ENCODE results near the gene PCCB.
"Not testable (repeated sequence)": the region's sequence is repeated elsewhere in the genome, so short reads cannot be mapped to it uniquely, and the experiment has no call there.

Gene PCCB

DNA sequence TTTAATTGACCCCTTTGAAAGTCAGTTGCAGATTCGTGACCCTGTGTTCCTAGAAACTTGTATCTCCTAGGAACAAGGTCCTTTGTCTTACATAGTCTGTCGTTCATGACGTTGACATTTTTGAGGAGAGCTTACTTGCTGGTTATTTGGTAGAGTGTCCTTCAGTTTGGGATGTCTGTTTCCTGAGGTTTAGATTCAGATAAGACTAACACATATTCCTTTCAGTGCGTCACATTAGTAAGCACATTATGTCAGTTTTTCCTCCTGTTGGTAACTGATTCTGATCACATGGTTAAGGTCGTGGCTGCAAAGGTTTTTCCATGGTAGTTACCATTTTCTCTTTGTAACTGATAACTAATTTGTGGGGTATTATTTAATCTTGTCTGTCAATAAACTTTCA is 80.8 kb downstream of the PCCB start:
- no peak for DNase-seq

DNA sequence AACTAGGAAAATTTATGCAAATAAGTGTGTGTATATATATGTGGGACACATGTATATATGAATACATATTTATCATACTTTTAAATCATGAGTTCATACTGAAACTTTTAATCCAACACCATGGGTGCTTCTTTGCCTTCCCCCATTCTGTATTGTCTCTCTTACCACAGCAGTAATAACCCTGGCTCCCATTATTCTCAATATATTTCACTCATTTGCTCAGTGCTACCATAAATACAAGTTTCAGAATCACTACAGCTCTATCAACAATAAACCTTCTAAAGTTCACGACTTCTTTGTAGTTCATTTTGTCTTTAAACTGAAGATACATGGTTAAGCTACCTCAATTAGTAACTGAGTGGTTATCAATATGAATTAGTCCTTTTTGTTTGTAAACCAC is 82.2 kb downstream of the PCCB start:
- DNase-seq: no peak

DNA sequence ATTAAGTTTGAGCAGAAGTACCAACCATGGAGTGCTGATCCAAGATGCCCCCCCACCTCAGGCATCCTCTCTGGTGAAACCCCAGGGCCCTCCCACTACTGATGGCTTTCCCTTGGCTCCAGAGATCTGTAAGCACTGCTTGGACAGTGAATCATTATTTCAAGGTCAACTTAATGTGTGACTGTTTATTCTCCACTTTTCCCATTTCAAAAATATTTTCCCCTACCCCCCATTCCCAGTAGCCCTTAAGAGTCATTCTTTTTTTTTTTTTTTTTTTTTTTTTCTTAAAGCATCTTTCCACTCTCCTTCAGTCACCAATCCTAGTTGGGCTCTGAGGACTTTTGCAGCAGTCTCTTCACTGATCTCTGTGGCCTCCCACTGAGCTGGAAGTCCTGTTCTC is 82.6 kb downstream of the PCCB start:
- DNase-seq: no peak

DNA sequence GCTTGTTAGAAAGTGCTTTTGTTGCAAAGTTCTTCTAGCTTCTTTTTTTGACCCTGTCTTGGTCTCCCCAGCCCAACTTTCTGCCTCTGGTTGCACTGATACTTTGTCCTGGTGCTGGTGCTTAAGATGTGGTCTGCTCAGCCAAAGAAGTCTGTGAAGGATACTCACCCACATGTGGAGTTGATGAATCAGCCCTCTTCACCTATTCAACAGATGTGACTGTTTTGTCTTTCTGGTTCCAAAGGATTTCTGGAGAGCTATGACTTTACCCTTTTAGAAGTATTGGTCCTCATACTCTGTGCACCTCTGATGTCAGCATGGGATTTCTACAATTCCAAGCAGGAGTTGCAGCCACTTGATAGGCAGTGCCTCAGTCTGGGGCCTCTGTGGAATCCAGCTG is 84.1 kb downstream of the PCCB start:
- DNase-seq: no peak

DNA sequence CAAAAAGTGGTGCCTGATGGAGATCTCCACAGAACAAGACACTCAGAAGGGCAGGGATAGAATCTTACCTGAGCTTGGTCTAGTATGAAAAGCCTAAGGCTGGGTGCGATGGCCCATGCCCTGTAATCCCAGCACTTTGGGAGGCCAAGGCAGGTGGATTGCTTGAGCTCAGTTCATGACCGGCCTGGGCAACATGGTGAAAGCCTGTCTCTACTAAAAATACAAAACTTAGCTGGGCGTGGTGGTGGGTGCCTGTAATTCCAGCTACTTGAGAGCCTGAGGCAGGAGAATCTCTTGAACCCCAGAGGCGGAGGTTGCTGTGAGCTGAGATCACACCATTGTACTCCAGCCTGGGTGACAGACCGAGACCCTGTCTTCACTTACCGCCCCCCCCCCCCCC is 84.6 kb downstream of the PCCB start:
- DNase-seq: not testable (repeated sequence)

DNA sequence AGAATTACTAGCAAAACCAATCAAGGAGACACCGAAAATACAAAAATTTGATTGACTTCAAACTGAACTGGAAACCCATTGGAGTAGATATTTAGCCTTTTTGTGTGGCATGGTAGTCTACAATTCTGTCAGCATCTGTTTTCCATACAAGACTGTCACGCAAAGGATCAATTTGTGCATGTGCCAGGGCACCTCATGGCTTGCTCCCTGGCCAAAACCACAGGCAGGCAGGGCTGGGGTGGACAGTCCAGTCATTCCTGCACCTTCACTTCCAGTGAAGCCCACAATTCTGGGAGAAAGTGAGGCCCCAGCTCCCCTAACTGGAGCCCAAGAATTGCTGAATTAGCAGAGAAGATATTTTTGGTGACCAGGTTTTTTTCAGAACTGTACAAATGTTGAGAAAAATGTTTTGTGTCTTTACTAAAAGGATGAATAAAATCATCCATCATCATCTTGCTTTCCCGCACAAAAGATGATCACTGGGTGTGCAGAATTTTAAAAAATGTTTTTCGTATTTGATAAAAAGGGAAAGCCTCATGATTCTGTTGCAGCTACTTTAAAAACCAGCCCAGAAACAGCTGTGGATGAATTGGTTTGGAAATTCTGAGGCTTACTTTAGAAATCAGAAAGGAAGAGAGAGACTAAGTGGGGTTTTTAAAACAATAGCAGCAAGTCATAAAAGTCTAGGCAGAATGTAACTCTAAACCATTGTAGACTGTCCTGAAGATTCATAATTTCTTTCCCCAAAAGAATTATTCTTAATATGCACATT is 86.4 kb downstream of the PCCB start:
- no peak for DNase-seq

DNA sequence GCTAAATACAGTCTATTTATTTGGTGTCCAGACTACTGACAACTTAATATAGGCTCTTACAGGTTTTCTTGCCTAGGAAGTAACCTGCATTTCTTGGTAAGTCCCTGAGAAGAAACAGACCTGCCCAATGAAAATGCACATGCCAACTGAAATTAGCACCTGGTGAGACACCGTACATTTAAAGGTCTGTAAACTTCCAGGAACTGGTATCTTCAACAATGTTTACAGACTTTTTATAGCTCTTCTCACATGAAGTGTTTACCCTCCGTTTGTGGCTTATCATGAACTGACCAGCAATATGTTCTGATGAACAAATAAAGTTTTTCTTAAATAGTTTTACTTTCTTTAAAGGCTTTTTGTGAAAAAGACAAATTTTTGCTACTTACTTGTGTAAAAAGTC is 93.3 kb downstream of the PCCB start:
- DNase-seq: peak in 1 of 2 experiments; percentile 23

DNA sequence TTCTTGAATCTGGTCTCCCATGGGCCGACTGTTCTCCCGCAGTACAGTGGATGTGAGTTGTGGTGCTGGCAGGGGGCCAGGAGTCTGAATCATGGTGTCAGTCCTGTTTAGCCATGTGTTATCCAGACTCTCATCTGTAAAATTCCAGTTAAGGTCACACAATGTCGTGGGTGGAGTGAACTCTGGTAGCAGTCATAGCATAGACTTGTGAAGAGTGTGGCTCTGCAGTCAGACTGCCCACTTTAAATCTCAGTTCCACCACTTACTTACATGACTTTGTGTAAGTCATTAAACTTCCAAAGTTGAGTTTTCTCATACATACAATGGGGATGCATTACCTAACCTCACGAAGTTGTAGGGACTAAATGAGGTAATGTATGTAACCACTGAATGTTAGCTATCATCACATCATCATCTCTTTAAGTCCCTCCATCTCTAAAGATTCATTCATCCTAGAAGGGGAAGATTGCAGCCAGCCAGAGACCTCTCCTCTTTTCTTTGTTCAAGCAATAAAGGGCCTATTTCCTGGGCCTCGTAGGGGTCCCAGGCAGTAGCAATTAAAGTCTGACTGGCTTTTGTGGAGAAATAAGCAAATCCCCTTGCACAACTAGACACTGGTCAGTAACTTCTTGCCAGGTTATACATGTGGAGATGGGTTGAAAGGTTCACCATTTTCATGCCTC is 93.9 kb downstream of the PCCB start:
- no peak for DNase-seq

DNA sequence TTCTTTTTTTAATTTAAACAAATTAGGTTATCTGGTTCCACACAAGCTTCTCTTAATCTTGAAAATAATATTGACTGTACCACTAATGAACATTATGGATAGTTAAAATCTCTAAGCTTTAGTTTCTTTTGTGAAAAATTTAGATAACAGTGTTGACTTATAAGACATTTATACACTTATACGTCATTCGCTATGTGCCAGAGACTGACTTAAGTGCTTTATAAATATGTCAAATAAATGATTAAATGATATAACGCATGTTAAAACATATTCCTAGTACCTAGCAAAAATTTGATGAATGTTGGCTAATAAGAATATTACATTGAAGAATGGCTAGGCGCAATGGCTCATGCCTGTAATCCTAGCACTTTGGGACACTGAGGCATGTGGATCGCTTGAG is 96.3 kb downstream of the PCCB start:
- no peak for DNase-seq

DNA sequence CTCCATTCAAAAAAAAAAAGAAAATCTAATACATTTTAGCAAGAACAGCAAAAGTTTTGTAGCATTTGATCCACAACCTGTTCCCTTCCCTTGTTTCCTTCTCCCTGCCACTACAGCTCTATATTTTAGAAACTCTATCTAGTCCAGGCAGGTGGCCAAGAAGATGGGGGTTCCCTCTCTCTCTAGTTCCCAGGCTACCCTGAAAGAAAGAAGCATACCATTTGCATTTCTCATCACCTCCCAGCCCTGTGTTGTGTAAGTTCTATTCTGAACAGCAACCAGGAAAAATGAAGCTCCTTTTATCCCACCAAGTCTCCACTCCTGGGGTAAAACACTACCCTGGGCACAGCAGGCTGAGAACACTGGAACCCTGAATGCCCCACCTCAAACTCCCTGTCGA is 100.0 kb downstream of the PCCB start:
- no peak for DNase-seq

DNA sequence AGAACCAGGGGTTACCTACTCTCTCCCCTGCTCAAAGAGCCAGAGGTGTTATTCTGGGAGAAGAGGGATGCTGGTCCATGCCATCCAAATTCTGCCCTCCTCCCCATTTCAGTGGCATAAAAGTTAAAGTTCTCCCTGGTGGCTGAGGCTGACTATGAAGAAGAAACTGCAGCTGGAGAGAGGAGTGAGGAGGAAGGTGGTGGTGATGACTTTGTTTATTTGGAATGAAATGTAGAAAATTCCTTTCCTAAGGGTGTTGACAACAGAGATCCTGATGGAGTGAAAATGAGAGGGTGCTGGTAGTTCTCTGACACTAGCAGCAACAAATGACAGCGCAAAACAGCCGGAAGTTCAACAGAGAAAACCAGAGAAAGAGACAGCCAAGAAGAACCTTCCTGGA is 100.4 kb downstream of the PCCB start:
- no peak for DNase-seq

DNA sequence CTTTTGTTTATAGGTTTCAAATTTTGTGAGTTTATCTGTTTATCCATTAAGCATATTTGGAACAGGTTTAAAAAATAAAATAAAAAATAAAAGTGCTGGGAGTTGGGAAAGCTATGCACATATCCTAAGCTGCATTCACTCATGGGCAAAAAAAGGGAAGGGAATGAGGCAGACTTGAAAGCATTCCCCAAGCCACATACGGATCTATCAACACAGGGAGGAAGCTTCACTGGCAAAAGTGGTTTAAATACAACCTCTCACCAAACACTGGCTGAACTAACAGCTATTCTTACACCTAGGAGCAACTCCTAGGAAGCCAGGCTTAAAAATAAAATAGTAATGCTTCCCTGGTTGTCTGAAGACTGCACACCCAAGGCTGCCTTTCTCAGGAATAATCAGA is 101.2 kb downstream of the PCCB start:
- DNase-seq: no peak

DNA sequence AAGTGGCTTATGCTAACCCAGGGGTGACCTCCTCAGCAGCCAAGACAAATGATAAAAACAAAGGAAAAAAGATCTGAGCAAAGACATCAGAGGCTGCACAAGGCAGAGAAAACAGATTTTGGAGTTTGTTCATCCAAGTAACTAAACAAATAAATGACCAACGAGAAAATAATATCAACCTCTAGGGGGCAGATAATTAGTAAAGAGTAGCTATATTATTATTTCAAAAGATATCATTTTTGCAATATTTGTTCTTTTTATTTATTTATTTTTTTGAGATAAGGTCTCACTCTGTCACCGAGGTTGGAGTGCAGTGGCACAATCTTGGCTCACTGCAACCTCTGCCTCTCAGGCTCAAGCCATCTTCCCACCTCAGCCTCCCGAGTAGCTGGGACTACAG is 101.8 kb downstream of the PCCB start:
- no peak for DNase-seq

DNA sequence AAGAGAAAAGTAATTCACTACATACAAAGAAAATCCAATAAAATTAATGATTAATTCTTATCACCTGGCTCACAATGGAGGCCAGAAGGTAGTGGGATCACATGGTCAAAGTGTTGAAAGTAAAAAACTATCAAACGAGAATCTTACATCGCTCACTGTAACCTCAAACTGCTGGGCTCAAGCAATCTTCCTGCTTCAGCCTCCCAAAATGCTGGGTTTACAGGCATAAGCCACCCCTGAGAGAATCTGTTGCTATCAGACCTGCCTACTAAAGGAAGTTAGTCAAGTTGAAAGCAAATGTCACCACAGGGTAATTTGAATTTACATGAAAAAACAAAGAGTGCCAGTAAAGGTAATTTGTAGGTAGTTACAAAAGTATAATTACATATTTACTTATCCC is 103.3 kb downstream of the PCCB start:
- DNase-seq: no peak

DNA sequence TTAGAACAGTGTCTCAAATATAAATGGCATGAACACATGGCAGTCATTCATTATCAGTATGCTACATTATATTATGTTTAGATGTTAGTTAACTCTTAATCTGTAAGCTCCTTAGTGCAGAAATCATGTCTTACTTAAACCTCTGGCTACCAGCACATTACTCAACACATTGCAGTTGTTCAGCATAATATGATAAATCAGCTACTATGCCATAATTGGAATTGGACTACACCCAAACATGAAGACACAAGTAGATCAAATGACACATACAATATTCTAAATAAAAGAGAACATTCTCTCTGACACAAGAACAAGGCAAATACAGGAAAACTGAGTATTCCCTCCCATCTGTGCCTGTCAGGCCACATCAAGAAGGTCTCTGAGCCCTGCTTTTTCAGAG is 116.1 kb downstream of the PCCB start:
- DNase-seq: peak; percentile 25 to 63

DNA sequence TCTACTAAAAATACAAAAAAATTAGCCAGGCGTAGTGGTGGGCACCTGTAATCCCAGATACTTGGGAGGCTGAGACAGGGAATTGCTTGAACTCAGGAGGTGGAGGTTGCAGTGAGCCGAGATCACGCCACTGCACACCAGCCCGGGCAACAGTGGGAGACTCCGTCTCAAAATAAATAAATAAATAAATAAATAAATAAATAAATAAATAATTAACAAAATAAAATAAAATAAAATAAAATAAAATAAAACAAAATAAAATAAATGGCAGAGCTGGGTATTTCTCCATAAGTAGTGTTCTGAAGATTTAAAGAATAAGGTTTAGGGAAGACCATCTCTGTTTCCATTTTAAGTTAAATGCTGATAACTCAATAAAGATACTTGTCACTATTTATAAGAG is 125.7 kb downstream of the PCCB start:
- not testable (repeated sequence) for DNase-seq

DNA sequence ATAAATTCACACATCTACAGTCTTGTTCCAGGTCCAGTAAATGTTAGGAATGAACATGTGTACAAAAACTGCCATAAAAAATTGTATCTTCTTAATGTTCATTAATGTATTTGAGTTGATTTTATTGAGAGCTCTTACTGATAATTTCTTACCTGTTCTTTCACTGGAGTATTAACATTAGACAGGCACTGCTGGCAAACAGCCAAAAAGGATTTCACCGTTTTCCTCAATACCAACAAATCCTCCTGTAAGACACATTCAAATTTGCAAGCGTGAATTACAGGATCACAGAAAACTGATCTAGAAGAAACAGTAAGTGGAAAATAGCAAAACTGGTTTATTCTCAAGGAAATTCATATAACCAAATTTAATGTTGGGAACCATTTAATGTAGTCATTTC is 127.4 kb downstream of the PCCB start:
- DNase-seq: no peak

DNA sequence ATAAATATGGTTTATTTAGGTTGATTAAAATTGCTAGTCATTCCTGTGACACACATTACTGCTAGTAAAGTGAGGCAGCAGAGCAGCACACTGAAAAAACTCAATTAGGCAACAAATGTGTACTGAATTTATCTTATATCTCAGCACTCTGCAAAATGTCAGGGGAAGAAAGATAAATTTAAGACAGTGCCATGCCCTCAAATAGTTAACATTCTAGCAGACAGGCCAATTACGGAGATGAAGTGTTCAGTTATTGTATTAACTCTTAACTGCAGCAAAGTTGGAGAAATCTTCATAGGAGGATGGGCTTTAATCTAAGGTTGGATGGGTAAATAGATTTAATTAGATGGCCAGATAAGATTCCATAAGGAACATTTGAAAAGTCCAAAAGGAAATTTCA is 127.9 kb downstream of the PCCB start:
- no peak for DNase-seq
